Lower leg skin (tissue), 3 donors: Measurements from ENCODE around the gene PNPLA8.

Source experiments
- CTCF ChIP-seq, 3 donors: fragments of 450-650 bp; IDR thresholded peaks; one replicate each; pipeline ENCODE4 v1.5.1; 2016; ENCODE audit warnings: antibody characterized with exemption in 3 of 3, mild to moderate bottlenecking in 3 of 3, moderate library complexity in 2 of 3
- POLR2A ChIP-seq, 2 donors: fragments of 450-650 bp; IDR thresholded peaks; one replicate each; pipeline ENCODE4 v1.6.1; 2016 to 2017; ENCODE audit warnings: antibody characterized with exemption in 2 of 2, mild to moderate bottlenecking in 1 of 2, moderate library complexity in 1 of 2

- TF ChIP-seq POLR2A (IDR thresholded peaks at IDR 0.05) (no peak), CTCF (IDR thresholded peaks at IDR 0.05) (no peak)
These were observed 31.7 kb upstream of the PNPLA8 start for GRCh38 chr7:108557617-108558016.
